ENCODE data around the gene RELN.

Gene RELN

GRCh38 chr7:103924184-103924583 lies 65.3 kb downstream of the RELN start:
- Histone ChIP-seq H3K4me3 (ENCODE audit: low read depth, low read length) (no peak overlapping the region), H3K27me3 (replicated peaks) (no peaks in the 10 kb centered on the region), H3K27ac (no peak overlapping the region), H3K36me3 (replicated peaks) (no peaks in the 10 kb centered on the region)
- TF ChIP-seq, protein P1, sequence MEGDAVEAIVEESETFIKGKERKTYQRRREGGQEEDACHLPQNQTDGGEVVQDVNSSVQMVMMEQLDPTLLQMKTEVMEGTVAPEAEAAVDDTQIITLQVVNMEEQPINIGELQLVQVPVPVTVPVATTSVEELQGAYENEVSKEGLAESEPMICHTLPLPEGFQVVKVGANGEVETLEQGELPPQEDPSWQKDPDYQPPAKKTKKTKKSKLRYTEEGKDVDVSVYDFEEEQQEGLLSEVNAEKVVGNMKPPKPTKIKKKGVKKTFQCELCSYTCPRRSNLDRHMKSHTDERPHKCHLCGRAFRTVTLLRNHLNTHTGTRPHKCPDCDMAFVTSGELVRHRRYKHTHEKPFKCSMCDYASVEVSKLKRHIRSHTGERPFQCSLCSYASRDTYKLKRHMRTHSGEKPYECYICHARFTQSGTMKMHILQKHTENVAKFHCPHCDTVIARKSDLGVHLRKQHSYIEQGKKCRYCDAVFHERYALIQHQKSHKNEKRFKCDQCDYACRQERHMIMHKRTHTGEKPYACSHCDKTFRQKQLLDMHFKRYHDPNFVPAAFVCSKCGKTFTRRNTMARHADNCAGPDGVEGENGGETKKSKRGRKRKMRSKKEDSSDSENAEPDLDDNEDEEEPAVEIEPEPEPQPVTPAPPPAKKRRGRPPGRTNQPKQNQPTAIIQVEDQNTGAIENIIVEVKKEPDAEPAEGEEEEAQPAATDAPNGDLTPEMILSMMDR (IDR thresholded peaks at IDR 0.05; ENCODE audit: low read depth, low read length, missing control alignments) = no peak
- no peak for DNase-seq
- in situ Hi-C loops (cut with HindIII; ENCODE audit: low pct_ligation_motif_present, low sequenced_read_pairs) = no loop called here

- DNase-seq = no peak
- in situ Hi-C loops (cut with HindIII; ENCODE audit: low pct_ligation_motif_present, low sequenced_read_pairs) = no loop called here
- Histone ChIP-seq H3K27me3 (replicated peaks) (no peaks in the 10 kb centered on the region), H3K4me3 (ENCODE audit: low read depth, low read length) (no peak overlapping the region), H3K27ac (no peak overlapping the region), H3K36me3 (replicated peaks) (no peaks in the 10 kb centered on the region)
- TF ChIP-seq, protein P1 (IDR thresholded peaks at IDR 0.05; ENCODE audit: low read depth, low read length, missing control alignments) = no peak
Observed at GRCh38 chr7:103922407-103922806, 67.1 kb downstream of the RELN start.

- TF ChIP-seq, protein P1 (IDR thresholded peaks at IDR 0.05; ENCODE audit: low read depth, low read length, missing control alignments) = no peak
- DNase-seq = no peak
- no peaks in the 10 kb centered on the region for H3K27me3 ChIP-seq (replicated peaks)
- H3K27ac ChIP-seq = no peak overlapping the region
- in situ Hi-C loops (cut with HindIII; ENCODE audit: low pct_ligation_motif_present, low sequenced_read_pairs) = no loop called here
- H3K4me3 ChIP-seq (ENCODE audit: low read depth, low read length) = no peak overlapping the region
- H3K36me3 ChIP-seq (replicated peaks) = no peaks in the 10 kb centered on the region
Observed at GRCh38 chr7:103921692-103922091, 67.8 kb downstream of the RELN start.

DNA sequence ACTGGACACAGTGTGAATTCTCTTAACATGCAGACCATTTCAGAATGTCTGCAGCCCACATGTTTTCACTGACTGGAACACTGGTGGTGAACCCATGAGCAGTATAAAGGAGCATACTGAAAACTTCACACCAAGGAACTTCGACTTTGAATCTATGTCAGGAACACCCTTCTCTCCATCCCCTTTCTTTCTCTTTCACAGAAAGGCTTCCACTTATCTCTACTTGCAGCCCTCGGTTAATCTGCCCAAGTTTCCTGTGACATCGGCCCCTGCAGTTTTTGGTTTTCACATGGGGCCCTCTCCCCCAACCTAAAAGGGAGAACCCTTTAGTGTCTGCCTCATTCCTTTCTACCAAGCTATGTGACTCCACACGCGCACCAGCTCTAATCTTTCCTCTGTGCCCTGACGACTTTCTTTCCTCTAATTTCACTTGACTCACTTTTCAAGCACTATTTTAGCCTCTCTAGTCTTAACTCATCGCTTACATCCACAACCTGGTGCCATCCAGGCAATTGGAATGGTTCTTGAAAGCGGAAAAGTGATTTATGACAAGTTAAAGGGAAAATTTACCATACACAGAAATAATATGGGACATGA lies 70.1 kb downstream of the RELN start:
- TF ChIP-seq, protein P1 (IDR thresholded peaks at IDR 0.05; ENCODE audit: low read depth, low read length, missing control alignments) = no peak
- in situ Hi-C loops (cut with HindIII; ENCODE audit: low pct_ligation_motif_present, low sequenced_read_pairs) = no loop called here
- no peaks in the 10 kb centered on the region for H3K36me3 ChIP-seq (replicated peaks)
- H3K27ac ChIP-seq = no peak overlapping the region
- DNase-seq = no peak
- no peak overlapping the region for H3K4me3 ChIP-seq (ENCODE audit: low read depth, low read length)
- no peaks in the 10 kb centered on the region for H3K27me3 ChIP-seq (replicated peaks)

DNA sequence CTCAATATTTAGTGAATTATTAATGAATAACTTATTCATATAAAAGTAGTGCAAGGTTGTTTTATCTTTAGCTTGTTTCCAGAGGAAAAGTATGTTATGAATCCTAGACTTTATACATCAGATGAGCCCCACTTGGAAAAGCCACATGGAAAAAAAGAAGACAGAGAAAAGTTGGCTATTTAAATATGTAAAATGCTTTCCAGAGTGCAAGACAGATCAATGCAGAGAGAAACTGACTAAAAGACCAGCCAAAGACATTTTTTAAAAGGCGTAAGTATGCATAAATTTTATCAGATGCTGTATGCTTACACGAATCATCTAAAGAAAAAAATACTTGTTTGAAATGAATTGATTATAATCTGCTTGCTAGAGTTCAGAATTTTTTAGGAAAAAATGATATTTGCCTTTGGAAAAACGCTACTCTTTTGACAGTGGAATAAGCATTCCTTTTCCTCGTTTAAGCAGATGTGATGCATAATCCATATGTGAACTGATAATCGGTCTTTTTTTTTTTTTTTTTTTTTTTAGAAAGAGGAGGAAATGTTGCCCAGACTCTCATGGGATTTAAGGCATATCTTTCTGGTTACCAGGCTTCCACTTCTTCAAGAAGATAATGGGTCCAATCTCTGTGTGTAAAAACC lies 70.7 kb downstream of the RELN start:
- Histone ChIP-seq H3K27ac (no peak overlapping the region), H3K27me3 (replicated peaks) (no peaks in the 10 kb centered on the region), H3K4me3 (ENCODE audit: low read depth, low read length) (no peak overlapping the region), H3K36me3 (replicated peaks) (no peaks in the 10 kb centered on the region)
- DNase-seq = no peak
- in situ Hi-C loops (cut with HindIII; ENCODE audit: low pct_ligation_motif_present, low sequenced_read_pairs) = no loop called here
- TF ChIP-seq, protein P1 (IDR thresholded peaks at IDR 0.05; ENCODE audit: low read depth, low read length, missing control alignments) = no peak
